Adrenal gland (tissue), 19 donors: ENCODE measurements around the gene FAM50B. TPM values are rescaled to one million over a fixed set of nuclear protein-coding genes. Genes with fewer than 3 reads are reported as not detected.
A peak's percentile ranks its signal among the peaks of the same experiment; 100 is the strongest.

Experiments used
- DNase-seq, 7 donors: peaks; one replicate each; pipeline ENCODE4 v3.0.0-alpha.2; 2019 to 2020
- H3K27ac ChIP-seq, 5 donors: fragments of 200-600 bp; sonication (generic) in 4 of 5; 1 replicate in 3 of 5; 2 replicates in 2 of 5; pipeline versions ENCODE4 v1.5.1 to v1.8.0; 2016 to 2020; ENCODE audit warnings: mild to moderate bottlenecking in 1 of 5
- H3K27me3 ChIP-seq: fragments of 200-600 bp; 2 replicates; pipeline ENCODE4 v1.8.0; 2021
- H3K36me3 ChIP-seq, 2 donors: fragments of 200-600 bp; replicated peaks in 1 of 2; 1 replicate in 1 of 2; 2 replicates in 1 of 2; pipeline versions ENCODE4 v1.5.1 to v1.8.0; 2018 to 2022
- H3K4me1 ChIP-seq, 2 donors: fragments of 200-600 bp; replicated peaks in 1 of 2; 1 replicate in 1 of 2; 2 replicates in 1 of 2; pipeline versions ENCODE4 v1.5.1 to v1.8.0; 2018 to 2021
- H3K4me3 ChIP-seq, 4 donors: fragments of 200-600 bp; sonication (generic) in 3 of 4; one replicate each; pipeline ENCODE4 v1.5.1; 2016 to 2018
- H3K9me3 ChIP-seq, 3 donors: fragments of 200-600 bp; sonication (generic) in 1 of 3; replicated peaks in 1 of 3; 1 replicate in 2 of 3; 2 replicates in 1 of 3; pipeline versions ENCODE4 v1.5.1 to v1.8.0; 2016 to 2021
- CTCF ChIP-seq, 6 experiments: fragments of 450-650 bp in 4 of 6; fragments of 200-600 bp in 2 of 6; sonication (generic) in 1 of 6; IDR thresholded peaks; 1 replicate in 5 of 6; 2 replicates in 1 of 6; pipeline versions ENCODE4 v1.5.1 to v1.8.0; 2016 to 2021; ENCODE audit warnings: antibody characterized with exemption in 6 of 6, mild to moderate bottlenecking in 2 of 6, moderate library complexity in 1 of 6
- POLR2A ChIP-seq, 2 donors: fragments of 450-650 bp; IDR thresholded peaks; one replicate each; pipeline ENCODE4 v1.6.1; 2017; ENCODE audit warnings: antibody characterized with exemption in 2 of 2, mild to moderate bottlenecking in 2 of 2, moderate library complexity in 1 of 2
- WGBS, 4 donors: extraction: QIAGEN DNeasy Blood & Tissue Kit in 2 of 4; methylation state at CpG; one replicate each; pipeline versions ENCODE4 v1.1.5 to v1.1.7; 2013 to 2017; 5-methylcytosine and 5-hydroxymethylcytosine counted together
- intact Hi-C, 2 donors: fragments of 100-400 bp; cut with DNase I; formaldehyde crosslinking; loops; one replicate each; pipeline versions ENCODE4 v1.14.1 to v1.15.0; 2022 to 2023
- long read RNA-seq, 10 donors: library from polyadenylated mRNA in 3 of 10; unstranded in 2 of 10; stranded (forward) in 1 of 10; transcript quantifications; one replicate each; pipeline ENCODE4 v2.0.0 and lab custom pipeline, GENCODE V29; 2021 to 2026
- polyA plus RNA-seq, 3 donors: library from polyadenylated mRNA; stranded (reverse); fragments of 200-250 nt in 2 of 3; fragments of 350-450 nt in 1 of 3; fragmentation: Illumina TruSeq in 1 of 3; extraction: RNeasy Lipid Tissue Mini Kit (QIAGEN cat#74804) in 1 of 3; gene quantifications; one replicate each; pipeline ENCODE4 v1.2.3, GENCODE V29; 2013 to 2014
- total RNA-seq, 9 donors: library from RNA; depleted of rRNA in 4 of 9; stranded (reverse); fragments of >200 nt in 4 of 9; fragments of 120-200 nt in 1 of 9; fragmentation: NEBNext Ultra II Directional in 1 of 9; extraction: Animal tissue kit (Norgen Biotek cat#: 25700) in 1 of 9; gene quantifications; one replicate each; pipeline versions ENCODE4 v1.1.0 to v1.2.4, GENCODE V29; 2013 to 2023
- donor health status: healthy with polysubstance abuse.
- donor health status: Bipolar disorder and iron deficiency.
- donor health status: DM: yes; HTN: yes; CAD: no.
- donor health status: DM: no; HTN: no; CAD: no.
- donor health status: DM: no; HTN: no; CAD: no.
- donor health status: DM: yes; HTN: yes; CAD: no.

The FAM50B gene
- 100 to 1,000 TPM in 1 of 9 donors, 10 to 100 TPM in 8; 10.6 to 119 (median 14.7) TPM for total RNA-seq
- 10 to 100 TPM in 1 of 3 donors, 1 to 10 TPM in 2; 5.9 to 15.7 (median 6.8) TPM for polyA plus RNA-seq
- long read RNA-seq, donor 1, transcript FAM50B-203 (2 exons, 1,643 nt) = minor isoform, 9 of 21 reads
- long read RNA-seq, donor 1, transcript FAM50B-202 (1 exons, 1,935 nt) = major isoform, 12 of 21 reads
- long read RNA-seq, donor 1, partial matches to known transcripts = 0 of 21 reads
- long read RNA-seq, donor 1, other reads (novel, unspliced or antisense) = 0 of 21 reads
- long read RNA-seq, donor 2, transcript FAM50B-203 (2 exons, 1,643 nt) = major isoform, 9 of 16 reads
- long read RNA-seq, donor 2, transcript FAM50B-202 (1 exons, 1,935 nt) = minor isoform, 7 of 16 reads
- long read RNA-seq, donor 2, partial matches to known transcripts = 0 of 16 reads
- long read RNA-seq, donor 2, other reads (novel, unspliced or antisense) = 0 of 16 reads
- long read RNA-seq, donor 3, transcript FAM50B-202 (1 exons, 1,935 nt) = major isoform, 12 of 14 reads
- long read RNA-seq, donor 3, partial matches to known transcripts = 0 of 14 reads
- long read RNA-seq, donor 3, other reads (novel, unspliced or antisense) = 0 of 14 reads
- long read RNA-seq, donor 4, transcript FAM50B-203 (2 exons, 1,643 nt) = major isoform, 12 of 16 reads
- long read RNA-seq, donor 4, partial matches to known transcripts = 0 of 16 reads
- long read RNA-seq, donor 4, other reads (novel, unspliced or antisense) = 0 of 16 reads
- long read RNA-seq, donor 5, transcript FAM50B-203 (2 exons, 1,643 nt) = major isoform, 27 of 39 reads
- long read RNA-seq, donor 5, transcript FAM50B-202 (1 exons, 1,935 nt) = minor isoform, 12 of 39 reads
- long read RNA-seq, donor 5, partial matches to known transcripts = 0 of 39 reads
- long read RNA-seq, donor 5, other reads (novel, unspliced or antisense) = 0 of 39 reads
- long read RNA-seq, donor 6, transcript FAM50B-203 (2 exons, 1,643 nt) = major isoform, 11 of 12 reads
- long read RNA-seq, donor 6, partial matches to known transcripts = 0 of 12 reads
- long read RNA-seq, donor 6, other reads (novel, unspliced or antisense) = 0 of 12 reads
- long read RNA-seq, donor 7, partial matches to known transcripts = 0 of 7 reads
- long read RNA-seq, donor 7, other reads (novel, unspliced or antisense) = 0 of 7 reads
- long read RNA-seq, donor 8, transcript FAM50B-203 (2 exons, 1,643 nt) = minor isoform, 6 of 14 reads
- long read RNA-seq, donor 8, transcript FAM50B-202 (1 exons, 1,935 nt) = major isoform, 8 of 14 reads
- long read RNA-seq, donor 8, partial matches to known transcripts = 0 of 14 reads
- long read RNA-seq, donor 8, other reads (novel, unspliced or antisense) = 0 of 14 reads
- long read RNA-seq, donor 9, transcript FAM50B-202 (1 exons, 1,935 nt) = major isoform, 21 of 23 reads
- long read RNA-seq, donor 9, partial matches to known transcripts = 0 of 23 reads
- long read RNA-seq, donor 9, other reads (novel, unspliced or antisense) = 0 of 23 reads
- long read RNA-seq, donor 10, transcript FAM50B-202 (1 exons, 1,935 nt) = major isoform, 10 of 14 reads
- long read RNA-seq, donor 10, partial matches to known transcripts = 0 of 14 reads
- long read RNA-seq, donor 10, other reads (novel, unspliced or antisense) = 0 of 14 reads

- peak; percentile 84 to 99 (median 96) for TF ChIP-seq CTCF (IDR thresholded peaks at IDR 0.05)
- TF ChIP-seq POLR2A (IDR thresholded peaks at IDR 0.05) = peak in 1 of 2 donors; percentile 46
These were observed at the start of gene FAM50B for GRCh38 chr6:3848925-3849605. FAM50B (plus strand) TSS chr6:3849373; CDS start chr6:3849812, 439 bp downstream.

GRCh38 chr6:3799719-3800118, 49.5 kb upstream of the FAM50B start:
- intact Hi-C loops = no loop called here
- peaks cover 0 to 12% of the 10 kb centered on the region in 2 donors for H3K4me1 ChIP-seq
- TF ChIP-seq CTCF (IDR thresholded peaks at IDR 0.05) (no peak), POLR2A (IDR thresholded peaks at IDR 0.05) (no peak)
- 71 to 99% (median 90%) methylated on average over 6 of the region's 6 CpGs for WGBS, 4 donors
- no peak for DNase-seq
- H3K4me3 ChIP-seq = no peak overlapping the region
- H3K27ac ChIP-seq = no peak overlapping the region
- no peaks in the 10 kb centered on the region for H3K36me3 ChIP-seq
- no peaks in the 10 kb centered on the region for H3K9me3 ChIP-seq
- no peaks in the 10 kb centered on the region for H3K27me3 ChIP-seq

More at GRCh38 chr6:3848925-3849605, at the start of gene FAM50B:
- intact Hi-C loops = no loop called here
- H3K27me3 ChIP-seq = no peaks in the 10 kb centered on the region
- H3K4me1 ChIP-seq = peaks cover 0 to 5% of the 10 kb centered on the region in 2 donors
- H3K36me3 ChIP-seq = no peaks in the 10 kb centered on the region
- no peaks in the 10 kb centered on the region for H3K9me3 ChIP-seq
- 48 to 54% (median 50%) methylated on average over 9 to 49 of the region's 49 CpGs for WGBS, 4 donors
- peak; percentile 94 to 97 (median 94) for DNase-seq
- H3K27ac ChIP-seq = peak within 1 kb of the TSS in 3 of 5 donors; percentile 14 to 70 (median 66)
- peak within 1 kb of the TSS in 2 of 4 donors; percentile 23 to 72 for H3K4me3 ChIP-seq

- no peak for DNase-seq
- Histone ChIP-seq H3K36me3 (no peaks in the 10 kb centered on the region), H3K27me3 (no peaks in the 10 kb centered on the region), H3K9me3 (no peaks in the 10 kb centered on the region), H3K4me1 (peaks cover 2 to 15% of the 10 kb centered on the region in 2 donors), H3K4me3 (no peak overlapping the region), H3K27ac (no peak overlapping the region)
- intact Hi-C loops = no loop called here
- TF ChIP-seq CTCF (IDR thresholded peaks at IDR 0.05) = no peak
- TF ChIP-seq POLR2A (IDR thresholded peaks at IDR 0.05) = no peak
- 78 to 83% (median 80%) methylated on average over 11 of the region's 11 CpGs for WGBS, 4 donors
These were observed 48.2 kb upstream of the FAM50B start for GRCh38 chr6:3800850-3801591.
